H1 (cell line): ENCODE results near the gene RIT2. TPM values are rescaled to one million over a fixed set of nuclear protein-coding genes. Genes with fewer than 3 reads are reported as not detected.

ENCODE experiments used
- CTCF ChIA-PET: fragments of 300-600 bp; sonication (Branson Sonifier 250); formaldehyde crosslinking; loops from one replicate; lab custom pipeline; 2021; ENCODE audit not compliant: partially characterized antibody; lab: Charles Lee
- POLR2A ChIA-PET: fragments of 300-600 bp; sonication (Branson Sonifier 250); formaldehyde crosslinking; loops from one replicate; lab custom pipeline; 2021; ENCODE audit warnings: inconsistent platforms; ENCODE audit not compliant: partially characterized antibody; lab: Charles Lee
- DNase-seq, 2 experiments: peaks; one replicate each; pipeline versions ENCODE4 v3.0.0 to v3.0.0-alpha.2; 2010 to 2022; ENCODE audit warnings: low spot score in 2 of 2, low read depth in 1 of 2, mixed read lengths in 1 of 2
- FAIRE-seq: peaks from 2 replicates; lab custom pipeline; 2011; peaks lifted over from hg19 to GRCh38; lab: Jason Lieb, UNC
- H2AFZ ChIP-seq: 2 replicates; pipeline ENCODE4 v1.8.1; 2012; ENCODE audit warnings: low read length, inconsistent platforms
- H2AK5ac ChIP-seq: 2 replicates; pipeline ENCODE4 v1.6.1; 2013; ENCODE audit warnings: low read depth, low read length
- H2BK120ac ChIP-seq: replicated peaks from 2 replicates; pipeline ENCODE3; 2013; ENCODE audit warnings: low read depth, low read length, inconsistent platforms
- H2BK12ac ChIP-seq: 2 replicates; pipeline ENCODE4 v1.6.1; 2013; ENCODE audit warnings: low read depth, low read length
- H2BK15ac ChIP-seq: 2 replicates; pipeline ENCODE4 v1.6.1; 2013; ENCODE audit warnings: low read length
- H2BK20ac ChIP-seq: 2 replicates; pipeline ENCODE4 v1.6.1; 2013; ENCODE audit warnings: low read length
- H2BK5ac ChIP-seq: 2 replicates; pipeline ENCODE4 v1.6.1; 2013; ENCODE audit warnings: low read depth, low read length
- H3K14ac ChIP-seq: 2 replicates; pipeline ENCODE4 v1.6.1; 2013; ENCODE audit warnings: inconsistent platforms; ENCODE audit not compliant: insufficient read length
- H3K18ac ChIP-seq: 2 replicates; pipeline ENCODE4 v1.6.1; 2013; ENCODE audit warnings: low read length; ENCODE audit errors: extremely low read depth
- H3K23ac ChIP-seq: 2 replicates; pipeline ENCODE4 v1.6.1; 2013; ENCODE audit warnings: inconsistent platforms; ENCODE audit not compliant: insufficient read length
- H3K23me2 ChIP-seq: 2 replicates; pipeline ENCODE4 v1.6.1; 2013; ENCODE audit warnings: low read depth, low read length
- H3K27ac ChIP-seq: 2 replicates; pipeline ENCODE4 v1.6.1; 2011; ENCODE audit warnings: low read depth, low read length, inconsistent platforms
- H3K27me3 ChIP-seq, 4 experiments: replicated peaks in 1 of 4; 1 replicate in 1 of 4; 2 replicates in 3 of 4; pipeline versions ENCODE4 v1.6.1 to v1.8.1; 2011 to 2013; ENCODE audit warnings: low read length in 3 of 4, mild to moderate bottlenecking in 3 of 4, inconsistent platforms in 2 of 4, mixed read lengths in 2 of 4, moderate library complexity in 1 of 4; ENCODE audit not compliant: control insufficient read depth in 3 of 4, insufficient read depth in 3 of 4; ENCODE audit errors: extremely low read depth in 1 of 4
- H3K36me3 ChIP-seq, 4 experiments: 2 replicates each; pipeline versions ENCODE4 v1.6.1 to v1.8.1; 2011 to 2013; ENCODE audit warnings: mild to moderate bottlenecking in 4 of 4, low read length in 3 of 4, moderate library complexity in 2 of 4, control low read depth in 1 of 4, inconsistent platforms in 1 of 4; ENCODE audit not compliant: insufficient read depth in 4 of 4, control insufficient read depth in 2 of 4
- H3K4ac ChIP-seq: replicated peaks from 2 replicates; pipeline ENCODE3; 2013; ENCODE audit warnings: low read length, low read depth, mixed read lengths, inconsistent platforms; ENCODE audit not compliant: insufficient read length
- H3K4me1 ChIP-seq, 4 experiments: replicated peaks in 1 of 4; 1 replicate in 1 of 4; 2 replicates in 3 of 4; pipeline versions ENCODE4 v1.6.1 to v1.8.1; 2011 to 2013; ENCODE audit warnings: low read length in 3 of 4, inconsistent platforms in 2 of 4, mixed read lengths in 1 of 4; ENCODE audit not compliant: insufficient read depth in 4 of 4, control insufficient read depth in 3 of 4
- H3K4me2 ChIP-seq, 2 experiments: 2 replicates each; pipeline versions ENCODE4 v1.6.1 to v1.8.1; 2011 to 2013; ENCODE audit warnings: low read depth in 2 of 2, low read length in 2 of 2, control low read depth in 1 of 2, inconsistent platforms in 1 of 2, mild to moderate bottlenecking in 1 of 2; ENCODE audit not compliant: insufficient read depth in 1 of 2
- H3K4me3 ChIP-seq, 4 experiments: fragments of 200-600, 300-600 bp in 1 of 4; sonication (generic), shearing (Covaris generic), sonication (Bioruptor Twin) in 1 of 4; 2 replicates each; pipeline versions ENCODE4 v1.5.1 to v1.8.1; 2011 to 2016; ENCODE audit warnings: low read length in 4 of 4, low read depth in 3 of 4, control low read depth in 2 of 4, inconsistent platforms in 2 of 4, mild to moderate bottlenecking in 2 of 4, mixed read lengths in 1 of 4, moderate library complexity in 1 of 4; ENCODE audit not compliant: insufficient read depth in 2 of 4; ENCODE audit errors: extremely low read depth in 1 of 4
- H3K56ac ChIP-seq: replicated peaks from 2 replicates; pipeline ENCODE3; 2013; ENCODE audit warnings: low read depth, mild to moderate bottlenecking, mixed read lengths, low read length, inconsistent platforms; ENCODE audit not compliant: insufficient read length
- H3K79me1 ChIP-seq: 2 replicates; pipeline ENCODE4 v1.6.1; 2013; ENCODE audit warnings: low read depth, low read length, control low read depth
- H3K79me2 ChIP-seq, 2 experiments: 2 replicates each; pipeline versions ENCODE4 v1.6.1 to v1.8.1; 2012 to 2013; ENCODE audit warnings: low read length in 2 of 2, mild to moderate bottlenecking in 2 of 2, inconsistent platforms in 1 of 2; ENCODE audit not compliant: insufficient read depth in 2 of 2, control insufficient read depth in 1 of 2
- H3K9ac ChIP-seq, 4 experiments: replicated peaks in 1 of 4; 1 replicate in 1 of 4; 2 replicates in 3 of 4; pipeline versions ENCODE4 v1.6.1 to v1.8.1; 2011 to 2013; ENCODE audit warnings: low read depth in 3 of 4, low read length in 3 of 4, control low read depth in 2 of 4, mild to moderate bottlenecking in 2 of 4, moderate library complexity in 2 of 4, inconsistent platforms in 1 of 4; ENCODE audit errors: extremely low read depth in 1 of 4
- H3K9me3 ChIP-seq, 2 experiments: 2 replicates each; pipeline versions ENCODE4 v1.6.1 to v1.8.1; 2012 to 2013; ENCODE audit warnings: mild to moderate bottlenecking in 2 of 2, moderate library complexity in 2 of 2, control low read depth in 1 of 2, inconsistent platforms in 1 of 2, low read depth in 1 of 2, low read length in 1 of 2, mixed read lengths in 1 of 2; ENCODE audit not compliant: insufficient read depth in 2 of 2
- H4K20me1 ChIP-seq, 2 experiments: replicated peaks in 1 of 2; 2 replicates each; pipeline versions ENCODE3 to v1.8.1; 2011 to 2013; ENCODE audit warnings: inconsistent platforms in 2 of 2, low read length in 2 of 2, mild to moderate bottlenecking in 1 of 2; ENCODE audit not compliant: insufficient read depth in 2 of 2, control insufficient read depth in 1 of 2
- H4K5ac ChIP-seq: 2 replicates; pipeline ENCODE4 v1.6.1; 2013; ENCODE audit warnings: low read length, low read depth, mixed read lengths, inconsistent platforms; ENCODE audit not compliant: insufficient read length
- H4K8ac ChIP-seq: 2 replicates; pipeline ENCODE4 v1.8.0; 2013; ENCODE audit warnings: mild to moderate bottlenecking, moderate library complexity, low read length, inconsistent platforms; ENCODE audit not compliant: insufficient read depth; ENCODE audit errors: extremely low read depth
- H4K91ac ChIP-seq: replicated peaks from 2 replicates; pipeline ENCODE3; 2013; ENCODE audit warnings: low read length, mixed read lengths, inconsistent platforms; ENCODE audit not compliant: insufficient read length
- ATF2 ChIP-seq: IDR thresholded peaks from 2 replicates; pipeline ENCODE4 v1.6.1; 2012; ENCODE audit warnings: low read length, inconsistent platforms
- BACH1 ChIP-seq: IDR thresholded peaks from 2 replicates; pipeline ENCODE4 v1.6.1; 2012; ENCODE audit warnings: low read length, improper control_type of control experiment
- CBX8 ChIP-seq: fragments of 300-800, 300-1000 bp; sonication (generic); IDR thresholded peaks from 2 replicates; pipeline ENCODE4 v1.7.1; 2016; ENCODE audit warnings: low read depth, low read length, borderline replicate concordance
- CREB1 ChIP-seq: IDR thresholded peaks from 2 replicates; pipeline ENCODE4 v1.6.1; 2012; ENCODE audit warnings: inconsistent platforms
- CTCF ChIP-seq, 3 experiments: IDR thresholded peaks; 1 replicate in 2 of 3; 2 replicates in 1 of 3; pipeline versions ENCODE4 v1.5.1 to v1.6.1; 2011; ENCODE audit warnings: low read length in 3 of 3, mild to moderate bottlenecking in 3 of 3, inconsistent platforms in 2 of 3, low read depth in 1 of 3, moderate library complexity in 1 of 3; ENCODE audit not compliant: insufficient read depth in 1 of 3; ENCODE audit errors: control extremely low read depth in 1 of 3
- MAFK ChIP-seq: IDR thresholded peaks from 2 replicates; pipeline ENCODE4 v1.6.1; 2012; ENCODE audit warnings: low read depth, mild to moderate bottlenecking, improper control_type of control experiment, low read length
- RNF2 ChIP-seq: fragments of 200-900, 300-1000 bp; sonication (generic); IDR thresholded peaks from 2 replicates; pipeline ENCODE4 v1.7.1; 2016; ENCODE audit warnings: borderline replicate concordance, low read depth, mild to moderate bottlenecking, antibody characterized with exemption, low read length; ENCODE audit not compliant: poor library complexity, severe bottlenecking; ENCODE audit errors: missing control alignments
- SP2 ChIP-seq: IDR thresholded peaks from 2 replicates; pipeline ENCODE4 v1.6.1; 2012; ENCODE audit warnings: mild to moderate bottlenecking, low read length, inconsistent platforms
- TEAD4 ChIP-seq: IDR thresholded peaks from 2 replicates; pipeline ENCODE4 v1.6.1; 2012; ENCODE audit warnings: low read depth, low read length, inconsistent platforms, mixed read lengths
- polyA plus RNA-seq, 7 experiments: library from polyadenylated mRNA; depleted of rRNA in 3 of 7; stranded (reverse) in 5 of 7; unstranded in 2 of 7; fragments of >200 nt in 5 of 7; fragments of 200-250 nt in 2 of 7; gene quantifications; 1 replicate in 5 of 7; 2 replicates in 1 of 7; 4 replicates in 1 of 7; pipeline versions ENCODE4 v1.2.1 to v1.2.3, GENCODE V29; 2011 to 2013; ENCODE audit warnings: missing spikeins in 2 of 7, mixed read lengths in 2 of 7
- total RNA-seq: library from RNA; stranded (reverse); fragmentation: NEBNext Ultra II Directional; extraction: Animal tissue kit (Norgen Biotek cat#: 25700); gene quantifications from 2 replicates; pipeline ENCODE4 v1.2.1, GENCODE V29; 2021

Gene RIT2
- total and polyA plus RNA-seq, 2 of the 8 experiments (the other 6 are each of a cell fraction or from before 2014, with no cell fraction given) = 0.67 to 3.2 TPM

- FAIRE-seq = no peak
- no peak overlapping the region for H3K9ac ChIP-seq
- H3K36me3 ChIP-seq = no peaks in the 10 kb centered on the region
- H4K91ac ChIP-seq = no peak overlapping the region
- H2BK15ac ChIP-seq = no peak overlapping the region
- no peak overlapping the region for H3K23ac ChIP-seq
- no peaks in the 10 kb centered on the region for H3K23me2 ChIP-seq
- H3K79me1 ChIP-seq = no peaks in the 10 kb centered on the region
- no peak overlapping the region for H3K18ac ChIP-seq
- H2AFZ ChIP-seq = no peak overlapping the region
- H4K5ac ChIP-seq = no peak overlapping the region
- no peak for DNase-seq
- H3K4me1 ChIP-seq = no peaks in the 10 kb centered on the region
- no peak overlapping the region for H3K27ac ChIP-seq
- ChIA-PET CTCF (interaction anchor here (0.8 to 1.3 kb wide), 2 partner anchors 13 to 353 kb away, joined by 3 read pairs; no protein-coding TSS in a partner anchor), POLR2A (no interaction called here)
- H4K8ac ChIP-seq = no peak overlapping the region
- H3K4me3 ChIP-seq = no peak overlapping the region
- H2BK5ac ChIP-seq = no peak overlapping the region
- H3K27me3 ChIP-seq = no peaks in the 10 kb centered on the region
- H2BK120ac ChIP-seq = no peak overlapping the region
- H3K9me3 ChIP-seq = no peaks in the 10 kb centered on the region
- TF ChIP-seq SP2 = no peak
- TF ChIP-seq RNF2 = no peak
- TF ChIP-seq ATF2 = no peak
- TF ChIP-seq TEAD4 = no peak
- no peak for TF ChIP-seq CBX8
- TF ChIP-seq CREB1 = no peak
- no peak for TF ChIP-seq CTCF (IDR thresholded peaks at IDR 0.05; ENCODE audit: control extremely low read depth in 1 of 3, insufficient read depth in 1 of 3, low read depth in 1 of 3, low read length in 3 of 3)
- no peak for TF ChIP-seq BACH1
- no peak for TF ChIP-seq MAFK
- no peak overlapping the region for H3K56ac ChIP-seq
- no peaks in the 10 kb centered on the region for H3K79me2 ChIP-seq
- no peak overlapping the region for H3K4ac ChIP-seq
- H2BK12ac ChIP-seq = no peak overlapping the region
- H3K4me2 ChIP-seq = no peak overlapping the region
- no peak overlapping the region for H2BK20ac ChIP-seq
- no peaks in the 10 kb centered on the region for H4K20me1 ChIP-seq
- H3K14ac ChIP-seq = no peak overlapping the region
- H2AK5ac ChIP-seq = no peak overlapping the region
These were observed 164.8 kb downstream of the RIT2 start for GRCh38 chr18:42950732-42951131.
